GM21526 (cell line): ENCODE data around the gene SEZ6L.

Source experiments
- ATAC-seq: cut with Tn5 transposase; IDR thresholded peaks from one replicate; pipeline ENCODE4 v1.9.1; 2021; ENCODE audit warnings: moderate library complexity; ENCODE audit not compliant: unreplicated experiment, low FRiP score

The SEZ6L gene

GRCh38 chr22:26172389-26172990 lies 3.2 kb downstream of the SEZ6L start:
- ATAC-seq, result no peak

GRCh38 chr22:26174280-26174679 lies 5.0 kb downstream of the SEZ6L start:
- ATAC-seq, result no peak

- no peak for ATAC-seq
Observed at GRCh38 chr22:26182723-26183122, 13.5 kb downstream of the SEZ6L start.

- no peak for ATAC-seq
Observed at GRCh38 chr22:26185190-26185589, 15.9 kb downstream of the SEZ6L start.

- no peak for ATAC-seq
Observed at GRCh38 chr22:26188341-26188740, 19.1 kb downstream of the SEZ6L start.

GRCh38 chr22:26194313-26194712 lies 25.1 kb downstream of the SEZ6L start:
- ATAC-seq, result no peak

GRCh38 chr22:26194877-26195276 lies 25.6 kb downstream of the SEZ6L start:
- ATAC-seq, result no peak

GRCh38 chr22:26196657-26197056 lies 27.4 kb downstream of the SEZ6L start:
- no peak for ATAC-seq

- ATAC-seq, result no peak
Observed at GRCh38 chr22:26197425-26197824, 28.2 kb downstream of the SEZ6L start.

GRCh38 chr22:26199665-26200064 lies 30.4 kb downstream of the SEZ6L start:
- ATAC-seq, result no peak

- no peak for ATAC-seq
Observed at GRCh38 chr22:26202280-26202924, 33.1 kb downstream of the SEZ6L start.

GRCh38 chr22:26205494-26205893 lies 36.2 kb downstream of the SEZ6L start:
- no peak for ATAC-seq

- ATAC-seq, result no peak
Observed at GRCh38 chr22:26210334-26210733, 41.1 kb downstream of the SEZ6L start.

- no peak for ATAC-seq
Observed at GRCh38 chr22:26213826-26214225, 44.6 kb downstream of the SEZ6L start.

GRCh38 chr22:26214466-26214865 lies 45.2 kb downstream of the SEZ6L start:
- no peak for ATAC-seq

GRCh38 chr22:26215736-26216135 lies 46.5 kb downstream of the SEZ6L start:
- no peak for ATAC-seq

- ATAC-seq, result no peak
Observed at GRCh38 chr22:26225207-26225606, 55.9 kb downstream of the SEZ6L start.

GRCh38 chr22:26226538-26227297 lies 57.5 kb downstream of the SEZ6L start:
- no peak for ATAC-seq

GRCh38 chr22:26229910-26230309 lies 60.6 kb downstream of the SEZ6L start:
- ATAC-seq, result no peak

- no peak for ATAC-seq
Observed at GRCh38 chr22:26234296-26234695, 65.0 kb downstream of the SEZ6L start.

- ATAC-seq, result no peak
Observed at GRCh38 chr22:26235792-26236487, 66.7 kb downstream of the SEZ6L start.
